Lower leg skin (tissue), 3 donors: ENCODE measurements around the gene KTI12.

Experiments
- CTCF ChIP-seq, 3 donors: fragments of 450-650 bp; IDR thresholded peaks; one replicate each; pipeline ENCODE4 v1.5.1; 2016; ENCODE audit warnings: antibody characterized with exemption in 3 of 3, mild to moderate bottlenecking in 3 of 3, moderate library complexity in 2 of 3
- POLR2A ChIP-seq, 2 donors: fragments of 450-650 bp; IDR thresholded peaks; one replicate each; pipeline ENCODE4 v1.6.1; 2016 to 2017; ENCODE audit warnings: antibody characterized with exemption in 2 of 2, mild to moderate bottlenecking in 1 of 2, moderate library complexity in 1 of 2

- TF ChIP-seq CTCF (IDR thresholded peaks at IDR 0.05) (no peak), POLR2A (IDR thresholded peaks at IDR 0.05) (no peak)
Observed at GRCh38 chr1:52080014-52080415, 46.4 kb upstream of the KTI12 start.
